Trophoblast cell (in vitro differentiated cells and primary cell): ENCODE measurements around the gene DVL2.

Experiments
- DNase-seq, 2 donors: peaks; one replicate each; pipeline ENCODE4 v3.0.0-alpha.2; 2016
- H2AFZ ChIP-seq: 2 replicates; pipeline ENCODE4 v1.6.1; 2013; ENCODE audit warnings: low read length, moderate library complexity, mild to moderate bottlenecking; ENCODE audit not compliant: insufficient read depth, poor library complexity
- H2AK5ac ChIP-seq: 2 replicates; pipeline ENCODE4 v1.6.1; 2013; ENCODE audit warnings: mild to moderate bottlenecking, low read length
- H2BK120ac ChIP-seq: 2 replicates; pipeline ENCODE4 v1.6.1; 2013; ENCODE audit warnings: low read length, mild to moderate bottlenecking, moderate library complexity; ENCODE audit not compliant: insufficient read depth, poor library complexity
- H2BK12ac ChIP-seq: 2 replicates; pipeline ENCODE4 v1.6.1; 2013; ENCODE audit warnings: mild to moderate bottlenecking, low read length, moderate library complexity
- H2BK5ac ChIP-seq: 2 replicates; pipeline ENCODE4 v1.6.1; 2013; ENCODE audit warnings: low read length, low read depth, moderate library complexity, mild to moderate bottlenecking; ENCODE audit not compliant: poor library complexity
- H3K14ac ChIP-seq: 2 replicates; pipeline ENCODE4 v1.6.1; 2013; ENCODE audit warnings: mild to moderate bottlenecking, low read length
- H3K18ac ChIP-seq: 2 replicates; pipeline ENCODE4 v1.6.1; 2013; ENCODE audit warnings: mild to moderate bottlenecking, low read length
- H3K23ac ChIP-seq: 2 replicates; pipeline ENCODE4 v1.6.1; 2013; ENCODE audit warnings: low read length
- H3K27ac ChIP-seq: 2 replicates; pipeline ENCODE4 v1.5.1; 2013; ENCODE audit warnings: low read depth, mild to moderate bottlenecking, inconsistent platforms, low read length, moderate library complexity
- H3K27me3 ChIP-seq: 2 replicates; pipeline ENCODE4 v1.6.1; 2013; ENCODE audit warnings: inconsistent platforms, mild to moderate bottlenecking, low read length, moderate library complexity; ENCODE audit not compliant: insufficient read depth
- H3K36me3 ChIP-seq, 2 experiments: 1 replicate in 1 of 2; 2 replicates in 1 of 2; pipeline ENCODE4 v1.6.1; 2013; ENCODE audit warnings: low read length in 2 of 2, mild to moderate bottlenecking in 2 of 2, moderate library complexity in 1 of 2; ENCODE audit not compliant: insufficient read depth in 2 of 2, control insufficient read depth in 1 of 2
- H3K4ac ChIP-seq: 2 replicates; pipeline ENCODE4 v1.6.1; 2013; ENCODE audit warnings: low read depth, mild to moderate bottlenecking, low read length, moderate library complexity
- H3K4me1 ChIP-seq, 2 experiments: 1 replicate in 1 of 2; 2 replicates in 1 of 2; pipeline ENCODE4 v1.6.1; 2013; ENCODE audit warnings: low read length in 2 of 2, mild to moderate bottlenecking in 2 of 2, moderate library complexity in 1 of 2; ENCODE audit not compliant: insufficient read depth in 2 of 2, control insufficient read depth in 1 of 2
- H3K4me2 ChIP-seq: 2 replicates; pipeline ENCODE4 v1.6.1; 2013; ENCODE audit warnings: inconsistent platforms, mild to moderate bottlenecking, low read length, moderate library complexity
- H3K4me3 ChIP-seq: 2 replicates; pipeline ENCODE4 v1.5.1; 2013; ENCODE audit warnings: mild to moderate bottlenecking, low read depth, low read length, inconsistent platforms
- H3K79me1 ChIP-seq: one replicate; pipeline ENCODE4 v1.6.1; 2013; ENCODE audit warnings: low read length
- H3K79me2 ChIP-seq: 2 replicates; pipeline ENCODE4 v1.6.1; 2013; ENCODE audit warnings: low read length, mild to moderate bottlenecking; ENCODE audit not compliant: control insufficient read depth, insufficient read depth, poor library complexity
- H3K9ac ChIP-seq: 2 replicates; pipeline ENCODE4 v1.6.1; 2013; ENCODE audit warnings: mild to moderate bottlenecking, low read length
- H3K9me3 ChIP-seq: 2 replicates; pipeline ENCODE4 v1.6.1; 2013; ENCODE audit warnings: low read depth, mild to moderate bottlenecking, control low read depth, inconsistent platforms, low read length; ENCODE audit not compliant: insufficient read depth
- H4K12ac ChIP-seq: 2 replicates; pipeline ENCODE4 v1.6.1; 2013; ENCODE audit warnings: low read depth, mild to moderate bottlenecking, low read length, moderate library complexity
- H4K8ac ChIP-seq: 2 replicates; pipeline ENCODE4 v1.6.1; 2013; ENCODE audit warnings: low read depth, mild to moderate bottlenecking, low read length, moderate library complexity
- H4K91ac ChIP-seq: one replicate; pipeline ENCODE4 v1.6.1; 2013; ENCODE audit warnings: low read depth, mild to moderate bottlenecking, low read length, moderate library complexity
- WGBS: extraction: QIAGEN DNeasy Blood & Tissue Kit; methylation state at CpG from one replicate; pipeline ENCODE4 v1.1.7; 2013; ENCODE audit warnings: missing lambda C conversion rate; ENCODE audit not compliant: insufficient read length, insufficient coverage; ENCODE audit errors: extremely low coverage; 5-methylcytosine and 5-hydroxymethylcytosine counted together

The DVL2 gene

DNA sequence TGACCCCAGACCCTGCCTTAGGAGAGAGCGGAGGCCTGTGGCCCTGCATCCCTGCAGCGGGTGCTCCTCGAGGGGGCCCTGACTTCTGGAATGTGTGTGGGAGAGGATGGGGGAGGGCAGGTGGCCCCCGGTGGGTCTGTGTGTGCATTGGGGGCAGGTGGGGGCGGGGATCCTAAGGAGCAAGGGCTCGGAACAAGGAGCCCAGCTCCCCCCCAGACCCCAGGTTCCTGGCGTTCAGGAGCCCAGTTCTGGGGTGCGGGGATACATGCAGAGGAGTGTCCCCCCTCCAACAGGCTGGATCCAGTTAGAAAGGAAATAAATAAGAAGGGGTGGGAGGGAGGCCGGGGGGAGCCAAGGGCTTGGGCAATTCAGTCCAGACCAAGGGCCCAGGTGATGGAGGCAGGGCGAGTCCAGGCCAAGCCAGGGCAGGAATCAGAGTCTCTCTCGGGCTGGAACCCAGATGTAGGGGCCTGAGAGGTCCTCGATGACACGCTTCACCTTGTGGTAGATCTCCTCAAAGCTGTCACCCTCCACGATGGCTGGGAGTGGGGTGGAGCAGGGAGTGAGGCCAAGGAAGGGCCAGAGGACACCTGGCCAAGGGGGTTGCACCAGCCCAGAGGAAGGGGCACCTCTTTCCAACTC lies 43.9 kb downstream of the DVL2 start:
- Histone ChIP-seq H2AK5ac (no peak overlapping the region), H3K36me3 (peaks cover 39 to 40% of the 10 kb centered on the region in 2 experiments), H3K4ac (no peak overlapping the region), H4K12ac (no peak overlapping the region), H2BK120ac (no peak overlapping the region), H3K79me2 (no peaks in the 10 kb centered on the region), H3K4me3 (no peak overlapping the region), H2AFZ (no peak overlapping the region), H3K4me2 (no peak overlapping the region), H4K8ac (no peak overlapping the region), H3K4me1 (no peaks in the 10 kb centered on the region), H3K9ac (no peak overlapping the region), H3K27me3 (no peaks in the 10 kb centered on the region), H3K23ac (no peak overlapping the region), H2BK5ac (no peak overlapping the region), H3K14ac (no peak overlapping the region), H3K18ac (no peak overlapping the region), H3K27ac (no peak overlapping the region), H4K91ac (no peak overlapping the region), H2BK12ac (no peak overlapping the region), H3K79me1 (no peaks in the 10 kb centered on the region), H3K9me3 (no peaks in the 10 kb centered on the region)
- DNase-seq, result no peak
- no CpG with 5 or more reads among the region's 14 CpGs for WGBS

- no peak overlapping the region for H2BK12ac ChIP-seq
- no peak overlapping the region for H2BK5ac ChIP-seq
- no peak overlapping the region for H3K27ac ChIP-seq
- no peak overlapping the region for H3K23ac ChIP-seq
- peaks cover 11 to 12% of the 10 kb centered on the region in 2 experiments for H3K36me3 ChIP-seq
- H3K9me3 ChIP-seq, result no peaks in the 10 kb centered on the region
- no peaks in the 10 kb centered on the region for H3K4me1 ChIP-seq
- no peaks in the 10 kb centered on the region for H3K79me1 ChIP-seq
- H2AK5ac ChIP-seq, result no peak overlapping the region
- H4K12ac ChIP-seq, result no peak overlapping the region
- H3K18ac ChIP-seq, result no peak overlapping the region
- H4K91ac ChIP-seq, result no peak overlapping the region
- H3K79me2 ChIP-seq, result no peaks in the 10 kb centered on the region
- H3K4me2 ChIP-seq, result no peak overlapping the region
- DNase-seq, result no peak
- no peak overlapping the region for H3K14ac ChIP-seq
- H3K9ac ChIP-seq, result no peak overlapping the region
- H2BK120ac ChIP-seq, result no peak overlapping the region
- no peak overlapping the region for H3K4ac ChIP-seq
- no peaks in the 10 kb centered on the region for H3K27me3 ChIP-seq
- no peak overlapping the region for H2AFZ ChIP-seq
- H4K8ac ChIP-seq, result no peak overlapping the region
- H3K4me3 ChIP-seq, result no peak overlapping the region
- no CpG with 5 or more reads among the region's 7 CpGs for WGBS
These were observed 48.1 kb downstream of the DVL2 start for GRCh38 chr17:7186241-7186640.

GRCh38 chr17:7184647-7185046 lies 49.7 kb downstream of the DVL2 start:
- Histone ChIP-seq H3K23ac (no peak overlapping the region), H4K91ac (no peak overlapping the region), H2BK5ac (no peak overlapping the region), H3K27me3 (no peaks in the 10 kb centered on the region), H2BK12ac (no peak overlapping the region), H3K9ac (no peak overlapping the region), H2AK5ac (no peak overlapping the region), H3K79me1 (no peaks in the 10 kb centered on the region), H3K4ac (no peak overlapping the region), H3K18ac (no peak overlapping the region), H4K8ac (no peak overlapping the region), H3K27ac (no peak overlapping the region), H2AFZ (no peak overlapping the region), H3K9me3 (no peaks in the 10 kb centered on the region), H3K79me2 (no peaks in the 10 kb centered on the region), H3K14ac (no peak overlapping the region), H2BK120ac (no peak overlapping the region), H3K4me3 (no peak overlapping the region), H3K4me2 (no peak overlapping the region), H3K4me1 (no peaks in the 10 kb centered on the region), H3K36me3 (peaks cover 0 to 2% of the 10 kb centered on the region in 2 experiments), H4K12ac (no peak overlapping the region)
- no peak for DNase-seq
- no CpG with 5 or more reads among the region's 6 CpGs for WGBS

GRCh38 chr17:7184091-7184488 lies 50.2 kb downstream of the DVL2 start:
- Histone ChIP-seq H2BK120ac (no peak overlapping the region), H3K4ac (no peak overlapping the region), H3K4me2 (no peak overlapping the region), H4K8ac (no peak overlapping the region), H3K9me3 (no peaks in the 10 kb centered on the region), H2BK12ac (no peak overlapping the region), H3K4me1 (no peaks in the 10 kb centered on the region), H2BK5ac (no peak overlapping the region), H3K27ac (no peak overlapping the region), H3K14ac (no peak overlapping the region), H3K23ac (no peak overlapping the region), H3K18ac (no peak overlapping the region), H3K79me2 (no peaks in the 10 kb centered on the region), H3K9ac (no peak overlapping the region), H3K36me3 (no peaks in the 10 kb centered on the region), H4K12ac (no peak overlapping the region), H2AK5ac (no peak overlapping the region), H2AFZ (no peak overlapping the region), H3K79me1 (no peaks in the 10 kb centered on the region), H3K4me3 (no peak overlapping the region), H3K27me3 (no peaks in the 10 kb centered on the region), H4K91ac (no peak overlapping the region)
- no CpG with 5 or more reads among the region's 14 CpGs for WGBS
- no peak for DNase-seq
